GM21515 (cell line): Measurements from ENCODE around the gene TOP1.

Experiments
- ATAC-seq: cut with Tn5 transposase; IDR thresholded peaks from one replicate; pipeline ENCODE4 v1.9.1; 2021; ENCODE audit not compliant: unreplicated experiment

Gene TOP1

DNA sequence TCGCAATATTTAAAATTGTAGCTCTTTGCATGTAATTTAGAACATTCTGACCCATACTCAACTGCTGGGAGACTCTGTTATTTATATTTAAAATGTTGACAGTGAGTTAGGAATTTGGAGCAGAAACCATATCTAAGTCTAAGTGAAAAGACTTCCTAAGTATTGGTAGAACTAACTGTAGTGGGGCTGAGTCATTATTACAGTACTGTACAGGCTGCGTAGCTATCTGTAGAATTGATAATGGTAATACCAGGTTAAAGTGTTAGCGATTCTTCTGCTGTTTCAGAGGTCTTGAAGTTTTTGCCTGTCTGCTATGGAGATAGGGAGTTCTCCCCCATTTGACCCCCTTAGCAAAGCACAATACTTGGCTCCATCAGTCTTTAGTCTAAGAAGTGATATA, 3.6 kb downstream of the TOP1 start:
- no peak for ATAC-seq

DNA sequence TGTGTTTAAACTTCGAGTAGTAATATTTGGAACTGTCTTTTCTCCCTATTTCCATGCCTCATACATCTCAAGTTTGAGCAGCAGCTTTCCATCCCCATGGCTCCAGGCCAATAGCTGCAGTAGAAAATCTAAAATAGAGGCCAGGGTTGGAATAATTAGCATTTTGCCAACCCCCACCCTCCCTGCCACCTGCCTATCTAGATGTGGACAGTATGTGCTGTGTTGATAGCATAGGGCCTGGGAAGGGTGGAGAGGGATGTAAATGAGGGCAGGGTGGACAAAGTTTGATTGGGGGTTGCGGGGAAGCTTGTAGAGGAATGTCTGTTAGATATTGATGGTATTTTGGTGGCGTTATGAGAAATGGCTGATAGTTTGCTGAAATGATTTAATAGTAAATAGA, 5.6 kb downstream of the TOP1 start:
- ATAC-seq, result no peak

DNA sequence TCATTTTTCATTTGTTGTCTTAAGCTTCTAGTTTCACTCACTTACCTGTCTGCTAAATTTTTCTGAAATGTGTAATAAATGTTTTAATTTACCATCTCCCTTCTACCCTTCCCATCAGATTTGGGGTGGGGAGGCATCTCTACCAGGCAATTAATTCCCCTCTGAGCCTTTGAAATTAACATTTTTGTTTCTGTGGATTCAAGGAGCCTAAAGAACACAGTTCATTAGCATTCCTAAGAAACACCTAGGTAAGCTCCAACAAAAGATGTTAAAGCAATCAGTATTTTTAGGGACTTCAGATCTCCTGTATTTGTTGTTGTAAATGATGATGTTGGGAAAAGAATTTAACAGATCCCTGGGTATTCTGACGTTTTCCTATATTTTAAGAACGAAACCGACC, 6.6 kb downstream of the TOP1 start:
- ATAC-seq, result no peak

GRCh38 chr20:41037179-41037578, 8.6 kb downstream of the TOP1 start:
- ATAC-seq, result no peak

DNA sequence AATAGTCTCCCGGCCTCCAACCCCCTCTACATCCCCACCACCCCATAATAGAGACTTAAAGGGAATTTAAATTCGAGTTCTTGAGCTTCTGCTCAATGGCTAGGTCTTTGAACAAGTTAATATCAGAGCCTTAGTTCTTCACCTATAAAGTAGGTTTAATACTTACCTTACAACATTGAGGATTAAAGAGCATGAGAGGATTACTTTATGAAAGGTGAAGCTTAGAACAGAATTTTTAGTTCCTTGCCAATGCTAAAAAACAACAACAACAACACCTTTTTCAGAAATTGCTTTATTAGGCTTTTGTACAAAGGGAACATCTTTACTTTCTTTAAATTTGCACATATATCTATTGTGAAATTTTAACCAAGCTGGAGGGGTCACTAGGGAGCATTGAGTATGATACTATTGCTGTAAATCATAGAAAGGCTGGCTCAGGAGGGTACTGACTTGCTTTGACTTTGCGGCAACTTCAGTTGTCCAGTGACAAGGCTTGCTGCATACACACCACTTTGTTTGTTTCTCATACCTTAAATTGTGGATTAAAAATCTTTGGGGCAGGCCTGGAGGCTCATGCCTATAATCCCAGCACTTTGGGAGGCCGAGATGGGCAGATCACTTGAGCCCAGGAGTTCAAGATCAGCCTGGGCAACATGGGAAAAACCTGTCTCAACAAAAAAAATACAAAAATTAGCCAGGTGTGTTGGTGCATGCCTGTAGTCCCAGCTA, 9.7 kb downstream of the TOP1 start:
- ATAC-seq, result no peak

GRCh38 chr20:41038878-41039404, 10.3 kb downstream of the TOP1 start:
- no peak for ATAC-seq

- no peak for ATAC-seq
Measured at GRCh38 chr20:41040855-41041254, 12.2 kb downstream of the TOP1 start.

DNA sequence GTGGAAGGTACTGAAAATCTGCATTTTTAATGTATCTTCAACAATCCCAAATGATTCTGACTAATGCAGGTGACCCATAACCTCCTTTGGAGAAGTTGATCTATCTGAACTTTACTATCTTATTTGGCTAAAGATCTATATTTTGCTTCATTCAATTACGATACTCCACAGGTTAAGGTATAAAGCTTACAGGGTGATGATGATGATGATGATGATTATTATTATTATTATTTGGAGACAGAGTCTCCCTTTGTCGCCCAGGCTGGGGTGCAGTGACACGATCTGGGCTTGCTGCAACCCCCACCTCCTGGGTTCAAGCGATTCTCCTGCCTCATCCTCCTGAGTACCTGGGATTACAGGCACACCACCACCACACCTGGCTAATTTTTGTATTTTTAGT, 13.1 kb downstream of the TOP1 start:
- ATAC-seq, result no peak

DNA sequence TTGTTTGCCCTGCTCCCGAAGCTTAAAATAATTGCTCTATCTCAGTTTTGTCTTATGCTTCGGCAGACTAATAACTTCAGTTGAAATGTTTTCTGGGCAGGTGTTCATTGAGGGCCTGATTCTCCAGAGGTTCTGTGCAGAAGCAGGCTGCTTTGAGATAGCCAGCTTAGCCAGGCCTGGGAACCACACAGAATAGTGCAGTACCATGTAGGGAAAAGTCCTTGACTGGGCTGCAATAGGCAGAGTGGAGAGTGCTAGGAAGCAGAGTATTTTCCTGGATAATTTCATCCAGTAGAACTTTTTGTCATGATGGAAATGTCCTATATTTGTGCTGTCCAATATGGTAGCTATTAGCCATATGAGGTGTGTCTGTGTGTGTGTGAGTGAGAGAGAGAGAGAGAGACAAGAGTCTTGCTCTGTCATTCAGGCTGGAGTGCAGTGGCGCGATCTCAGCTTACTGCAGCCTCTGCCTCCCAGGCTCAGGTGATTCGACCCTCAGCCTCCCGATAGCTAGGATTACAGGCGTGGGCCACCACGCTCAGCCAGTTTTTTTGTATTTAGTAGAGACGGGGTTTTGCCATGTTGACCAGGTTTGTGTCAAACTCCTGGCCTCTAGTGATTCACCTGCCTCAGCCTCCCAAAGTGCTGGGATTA, 15.9 kb downstream of the TOP1 start:
- no peak for ATAC-seq

DNA sequence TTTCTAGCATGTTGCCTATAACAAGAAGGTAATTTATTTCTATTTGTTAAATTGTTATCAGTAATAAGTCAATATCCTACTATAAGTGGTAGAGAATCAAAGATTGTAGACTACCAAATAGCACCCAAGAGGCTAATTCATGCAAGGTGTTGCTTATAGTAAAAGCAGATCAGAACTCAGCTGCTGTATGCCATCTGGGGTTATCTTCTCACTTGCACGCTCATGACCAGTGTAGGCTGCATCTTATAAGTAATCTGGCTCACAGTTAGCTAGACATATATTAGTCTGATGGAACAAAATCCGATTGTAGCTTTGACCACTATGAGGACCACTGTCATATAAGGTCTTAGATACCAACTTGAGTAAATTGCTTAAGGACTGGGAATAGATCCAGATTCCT, 17.0 kb downstream of the TOP1 start:
- ATAC-seq, result no peak

GRCh38 chr20:41046716-41047115, 18.1 kb downstream of the TOP1 start:
- no peak for ATAC-seq

DNA sequence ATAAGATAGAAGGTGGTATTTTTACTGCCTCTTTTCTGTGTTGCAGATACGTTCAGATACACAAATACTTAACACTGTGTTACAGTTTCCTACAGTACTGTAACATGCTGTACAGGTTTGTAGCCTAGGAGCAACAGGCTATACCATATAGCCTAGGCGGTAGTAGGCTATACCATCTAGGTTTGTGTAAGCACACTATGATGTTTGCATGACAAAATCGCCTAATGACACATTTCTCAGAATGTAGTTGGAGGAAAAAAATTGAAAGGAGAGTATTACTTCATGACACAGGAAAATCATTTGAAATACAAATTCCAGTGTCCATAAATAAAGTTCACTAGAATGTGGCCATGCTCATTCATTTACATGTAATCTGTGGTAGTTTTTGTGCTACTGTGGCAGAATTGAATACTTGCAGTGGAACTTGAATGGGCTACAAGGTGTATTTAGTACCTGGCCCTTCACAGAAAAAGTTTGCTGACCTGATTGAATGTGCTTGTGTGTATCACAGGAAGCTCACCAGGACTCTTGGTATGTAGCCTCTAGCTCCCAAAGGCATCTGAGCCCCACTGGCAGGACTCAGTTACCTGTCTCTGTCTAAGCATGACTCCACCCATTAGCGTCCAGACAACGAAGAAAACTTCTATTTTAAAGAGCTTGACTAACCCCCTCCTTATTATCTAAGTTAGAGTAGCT, 18.8 kb downstream of the TOP1 start:
- peak; percentile 36 for ATAC-seq

DNA sequence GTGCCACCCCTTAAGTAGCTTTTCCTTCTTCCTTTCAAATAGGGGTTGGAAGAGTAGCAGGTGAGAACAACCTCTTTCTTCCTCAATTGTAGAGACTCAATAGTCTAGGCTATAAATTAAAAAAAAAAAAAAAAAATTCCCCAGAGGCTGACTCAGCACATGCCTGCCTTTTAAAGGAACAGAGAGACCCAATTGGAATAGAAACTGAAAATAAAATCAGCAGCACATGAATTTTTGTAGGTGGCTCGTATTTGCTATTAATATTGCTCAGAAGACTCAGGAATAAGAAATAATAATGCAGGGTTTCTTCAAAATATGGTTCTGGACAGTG, 19.3 kb downstream of the TOP1 start:
- ATAC-seq, result peak; percentile 47

DNA sequence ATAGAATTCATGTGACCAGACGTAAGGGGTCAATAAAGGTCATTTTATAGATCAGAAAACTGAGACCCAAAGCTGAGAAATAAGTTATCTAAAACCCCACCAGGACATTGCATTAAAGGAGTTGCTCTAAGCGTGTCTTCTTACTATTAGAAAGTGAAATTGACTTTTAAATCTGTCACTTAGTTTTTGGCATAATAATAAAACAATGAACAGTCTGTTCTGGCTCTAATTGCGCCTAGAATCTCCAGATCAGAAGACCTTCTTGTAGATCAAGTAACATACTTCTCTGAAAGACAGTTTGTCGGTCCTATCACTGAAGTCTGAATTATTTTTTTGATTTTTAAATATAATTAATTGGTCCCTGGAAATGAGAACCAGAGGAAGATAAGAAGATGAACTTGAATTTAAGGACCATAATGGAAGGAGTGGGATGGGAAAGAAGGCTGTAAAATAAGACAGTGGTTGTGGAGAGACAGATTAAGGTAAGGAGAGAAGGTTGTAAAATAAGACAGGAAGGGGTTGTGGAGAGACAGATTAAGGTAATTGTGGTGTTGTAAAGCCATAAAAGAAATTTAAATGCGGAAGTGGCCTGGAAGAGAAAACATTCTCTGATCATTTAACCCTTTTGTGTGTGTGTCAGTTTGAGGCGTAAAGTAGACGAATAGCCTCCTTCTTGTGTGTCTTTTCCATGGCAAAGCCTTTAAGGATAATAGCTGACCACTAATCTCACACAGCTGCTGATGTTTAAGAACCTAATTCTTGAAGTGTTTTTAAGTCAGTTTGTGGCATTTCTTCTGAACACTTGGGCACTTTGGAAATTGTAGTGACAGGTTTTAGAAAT, 20.1 kb downstream of the TOP1 start:
- no peak for ATAC-seq

- ATAC-seq, result no peak
Measured at GRCh38 chr20:41049451-41049850, 20.8 kb downstream of the TOP1 start.

DNA sequence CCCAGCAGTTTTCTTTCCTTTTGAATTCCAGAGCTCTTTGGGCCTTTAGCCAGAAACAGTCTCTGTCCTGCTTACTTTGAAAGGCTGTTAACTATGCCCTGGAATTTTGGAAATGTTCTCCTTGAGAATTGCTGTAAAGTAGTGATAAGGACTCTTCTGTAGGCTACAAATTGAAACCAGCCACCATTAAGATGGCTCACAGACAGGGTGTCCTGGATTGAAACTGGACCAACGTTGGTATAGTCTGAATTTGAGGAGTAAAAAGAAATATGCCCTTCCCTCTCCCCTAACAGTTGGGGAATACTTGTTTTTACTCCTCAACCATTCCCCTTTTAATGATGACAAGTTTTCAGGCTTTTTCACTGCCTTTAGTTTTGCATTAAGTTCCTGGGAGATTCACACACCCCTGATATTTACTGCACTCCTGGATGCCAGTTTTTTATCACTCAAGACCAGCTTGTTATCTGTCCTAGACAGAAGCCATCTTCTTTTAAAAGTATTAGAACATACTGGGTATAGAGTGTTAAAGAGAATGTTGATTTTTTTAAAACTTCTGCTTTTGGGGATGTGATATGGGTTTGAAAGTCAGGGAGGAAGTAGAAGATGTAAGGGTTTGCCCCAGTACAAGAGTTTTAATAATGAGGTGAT, 21.9 kb downstream of the TOP1 start:
- ATAC-seq, result no peak

GRCh38 chr20:41051009-41051825, 22.6 kb downstream of the TOP1 start:
- ATAC-seq, result no peak

DNA sequence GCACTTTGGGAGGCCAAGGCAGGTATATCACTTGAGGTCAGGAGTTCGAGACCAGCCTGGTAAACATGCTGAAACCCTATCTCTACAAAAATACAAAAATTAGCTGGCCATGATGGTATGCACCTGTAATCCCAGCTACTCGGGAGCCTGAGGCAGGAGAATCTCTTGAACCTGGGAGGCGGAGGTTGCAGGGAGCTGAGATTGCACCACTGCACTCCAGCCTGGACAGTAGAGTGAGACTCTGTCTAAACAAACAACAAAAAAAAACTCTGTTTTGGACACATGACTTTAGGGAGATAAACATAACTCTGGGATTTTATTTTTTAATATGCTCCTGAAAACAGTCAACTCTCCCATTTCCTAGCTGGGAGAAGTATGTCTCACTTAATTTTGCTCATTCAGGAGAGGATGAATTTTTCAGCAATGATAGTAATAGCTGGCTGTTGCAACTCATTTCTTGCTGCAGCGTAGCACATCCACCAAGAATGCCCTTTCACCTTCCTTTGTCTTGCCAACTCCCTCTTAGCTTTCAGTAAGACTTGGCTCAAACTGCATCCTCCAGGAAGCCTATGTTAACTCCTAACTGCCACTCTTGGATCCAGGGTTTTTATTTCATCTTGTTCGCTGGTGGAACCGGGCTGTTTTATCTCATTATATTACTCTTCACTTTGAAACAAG, 24.3 kb downstream of the TOP1 start:
- no peak for ATAC-seq

GRCh38 chr20:41054070-41054846, 25.6 kb downstream of the TOP1 start:
- no peak for ATAC-seq
